ENCODE data around the gene DPP10. TPM values are rescaled to one million over a fixed set of nuclear protein-coding genes. Genes with fewer than 3 reads are reported as not detected.

The DPP10 gene
- total and polyA plus RNA-seq, 3 experiments from 2014 or later, result not detected

DNA sequence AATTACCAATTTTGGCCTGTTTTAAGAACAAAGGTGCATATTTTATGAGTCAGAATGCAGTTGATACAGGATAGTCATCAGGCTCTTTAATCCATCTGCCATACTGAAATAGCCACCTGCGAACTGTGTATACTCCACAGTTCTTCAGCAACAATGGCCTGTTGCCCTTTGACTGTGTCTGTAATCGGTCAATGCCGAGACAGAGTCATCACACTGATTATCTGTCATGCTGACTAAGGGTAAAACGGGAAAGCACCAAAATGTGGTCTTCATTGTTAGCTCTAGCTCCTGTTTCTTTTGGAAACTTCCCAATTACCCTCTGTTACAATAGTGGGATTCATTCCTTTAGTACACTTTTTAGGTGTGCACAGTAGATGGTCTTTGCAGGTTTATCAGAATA lies 871.7 kb downstream of the DPP10 start:
- Mint-ChIP-seq H3K4me3 (no peak overlapping the region), H3K27me3 (no peaks in the 10 kb centered on the region), H3K4me1 (no peaks in the 10 kb centered on the region), H3K9me3 (peaks cover 3 to 20% (median 7%) of the 10 kb centered on the region in 5 donors), H3K27ac (no peak overlapping the region), H3K36me3 (no peaks in the 10 kb centered on the region)
- Histone ChIP-seq H3K36me3 (ENCODE audit: insufficient read depth, low read length) (no peaks in the 10 kb centered on the region), H3K27me3 (ENCODE audit: insufficient read depth, low read length, poor library complexity, severe bottlenecking) (no peaks in the 10 kb centered on the region), H3K9me3 (ENCODE audit: low read length) (no peaks in the 10 kb centered on the region), H3K4me3 (ENCODE audit: low read length) (no peak overlapping the region), H3K4me1 (ENCODE audit: insufficient read depth, low read length) (no peaks in the 10 kb centered on the region), H3K27ac (ENCODE audit: low read depth, low read length) (no peak overlapping the region)
- ChIA-PET POLR2A (no interaction called here), CTCF (no interaction called here)
- no peak for DNase-seq

DNA sequence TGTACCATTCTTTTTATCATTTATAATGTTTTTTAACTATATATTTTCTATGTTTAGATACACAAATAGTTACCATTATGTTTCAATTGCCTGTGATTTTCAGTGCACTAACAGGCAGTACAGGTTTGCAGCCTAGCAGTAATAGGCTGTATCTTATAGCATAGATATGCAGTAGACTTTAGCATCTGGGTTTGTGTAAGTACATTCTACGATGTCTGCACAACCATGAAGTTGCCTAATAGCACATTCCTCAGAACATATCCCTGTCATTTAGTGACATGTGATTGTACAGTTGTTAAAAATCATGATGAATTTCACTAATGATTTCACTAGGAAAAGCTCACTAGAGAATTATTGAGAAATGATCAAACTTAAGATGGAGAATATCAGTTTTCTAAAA lies 884.6 kb downstream of the DPP10 start:
- Histone ChIP-seq H3K9me3 (ENCODE audit: low read length) (no peaks in the 10 kb centered on the region), H3K36me3 (ENCODE audit: insufficient read depth, low read length) (no peaks in the 10 kb centered on the region), H3K4me3 (ENCODE audit: low read length) (no peak overlapping the region), H3K27ac (ENCODE audit: low read depth, low read length) (no peak overlapping the region), H3K4me1 (ENCODE audit: insufficient read depth, low read length) (no peaks in the 10 kb centered on the region), H3K27me3 (ENCODE audit: insufficient read depth, low read length, poor library complexity, severe bottlenecking) (no peaks in the 10 kb centered on the region)
- Mint-ChIP-seq H3K27ac (no peak overlapping the region), H3K27me3 (no peaks in the 10 kb centered on the region), H3K9me3 (peaks cover 0 to 22% (median 11%) of the 10 kb centered on the region in 5 donors), H3K36me3 (no peaks in the 10 kb centered on the region), H3K4me3 (no peak overlapping the region), H3K4me1 (no peaks in the 10 kb centered on the region)
- CTCF ChIA-PET, result no interaction called here
- POLR2A ChIA-PET, result no interaction called here
- DNase-seq, result no peak

DNA sequence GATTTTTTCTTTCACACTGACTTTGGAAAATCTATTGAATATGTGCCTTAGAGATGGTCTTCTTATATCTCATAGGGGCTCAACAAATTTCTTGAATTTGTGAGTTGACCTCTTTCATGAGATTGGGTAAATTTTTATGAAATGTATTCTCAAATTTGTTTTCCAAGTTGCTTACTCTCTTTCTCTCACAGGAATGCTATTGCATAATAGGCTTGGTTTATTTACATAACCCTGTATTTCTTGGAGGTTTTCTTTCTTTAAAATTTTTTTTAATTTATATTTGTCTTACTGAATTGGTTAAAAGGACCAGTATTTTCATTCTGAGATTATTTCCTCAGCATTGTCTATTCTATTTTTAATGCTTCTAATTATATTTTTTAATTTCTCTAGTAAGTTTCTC lies 917.1 kb downstream of the DPP10 start:
- no peak for DNase-seq
- Mint-ChIP-seq H3K27me3 (no peaks in the 10 kb centered on the region), H3K36me3 (no peaks in the 10 kb centered on the region), H3K4me1 (no peaks in the 10 kb centered on the region), H3K4me3 (no peak overlapping the region), H3K9me3 (peaks cover 12 to 44% (median 27%) of the 10 kb centered on the region in 5 donors), H3K27ac (no peak overlapping the region)
- ChIA-PET POLR2A (no interaction called here), CTCF (no interaction called here)
- H3K27ac ChIP-seq (ENCODE audit: low read depth, low read length), result no peak overlapping the region
- no peaks in the 10 kb centered on the region for H3K4me1 ChIP-seq (ENCODE audit: insufficient read depth, low read length)
- H3K36me3 ChIP-seq (ENCODE audit: insufficient read depth, low read length), result no peaks in the 10 kb centered on the region
- H3K9me3 ChIP-seq (ENCODE audit: low read length), result no peaks in the 10 kb centered on the region
- H3K27me3 ChIP-seq (ENCODE audit: insufficient read depth, low read length, poor library complexity, severe bottlenecking), result no peaks in the 10 kb centered on the region
- H3K4me3 ChIP-seq (ENCODE audit: low read length), result no peak overlapping the region

DNA sequence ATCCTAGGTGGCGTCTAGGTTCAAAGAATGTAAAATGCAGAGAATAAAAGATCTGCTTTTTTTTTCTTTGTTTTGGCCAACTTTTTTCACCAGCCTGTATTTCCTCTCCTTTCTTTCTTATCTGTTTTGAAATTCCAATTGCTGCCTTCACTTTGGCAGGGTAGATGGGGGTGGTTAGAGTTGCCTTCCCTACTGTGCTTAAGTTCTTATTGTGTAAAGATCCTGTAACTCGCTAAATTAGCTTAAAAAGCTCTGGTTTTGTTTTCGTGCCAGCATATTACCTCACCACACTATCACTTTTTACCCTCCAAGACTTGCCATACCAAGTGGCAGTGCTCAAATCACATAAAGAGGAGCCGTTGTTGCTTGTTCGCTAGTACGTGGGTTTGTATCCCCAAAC lies 921.7 kb downstream of the DPP10 start:
- Histone ChIP-seq H3K36me3 (ENCODE audit: insufficient read depth, low read length) (no peaks in the 10 kb centered on the region), H3K4me3 (ENCODE audit: low read length) (no peak overlapping the region), H3K9me3 (ENCODE audit: low read length) (no peaks in the 10 kb centered on the region), H3K27me3 (ENCODE audit: insufficient read depth, low read length, poor library complexity, severe bottlenecking) (no peaks in the 10 kb centered on the region), H3K27ac (ENCODE audit: low read depth, low read length) (no peak overlapping the region), H3K4me1 (ENCODE audit: insufficient read depth, low read length) (no peaks in the 10 kb centered on the region)
- ChIA-PET CTCF (no interaction called here), POLR2A (no interaction called here)
- no peak overlapping the region for H3K27ac Mint-ChIP-seq
- H3K9me3 Mint-ChIP-seq, result peaks cover 9 to 19% (median 14%) of the 10 kb centered on the region in 5 donors
- H3K27me3 Mint-ChIP-seq, result no peaks in the 10 kb centered on the region
- no peaks in the 10 kb centered on the region for H3K4me1 Mint-ChIP-seq
- H3K4me3 Mint-ChIP-seq, result no peak overlapping the region
- no peaks in the 10 kb centered on the region for H3K36me3 Mint-ChIP-seq
- no peak for DNase-seq

DNA sequence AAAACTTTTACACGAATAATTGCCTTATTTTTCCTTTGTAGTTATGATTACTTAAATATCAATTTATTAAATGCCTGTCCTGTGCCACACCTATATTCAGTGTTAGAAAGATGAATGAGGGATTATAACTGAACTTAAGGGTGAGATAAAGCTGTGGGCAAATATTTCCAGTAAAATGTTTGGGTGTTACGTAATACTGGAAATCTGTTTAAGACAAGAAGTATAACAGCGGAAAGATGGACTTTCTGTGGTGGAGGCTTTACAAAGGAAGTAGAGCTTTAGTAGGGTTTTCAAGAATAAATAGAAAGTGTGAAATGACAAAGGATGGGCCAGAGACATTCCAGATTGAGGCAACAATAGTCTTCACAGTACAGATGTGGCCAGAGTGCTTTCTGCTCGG lies 927.0 kb downstream of the DPP10 start:
- H3K4me1 Mint-ChIP-seq, result no peaks in the 10 kb centered on the region
- H3K36me3 Mint-ChIP-seq, result no peaks in the 10 kb centered on the region
- CTCF ChIA-PET, result no interaction called here

DNA sequence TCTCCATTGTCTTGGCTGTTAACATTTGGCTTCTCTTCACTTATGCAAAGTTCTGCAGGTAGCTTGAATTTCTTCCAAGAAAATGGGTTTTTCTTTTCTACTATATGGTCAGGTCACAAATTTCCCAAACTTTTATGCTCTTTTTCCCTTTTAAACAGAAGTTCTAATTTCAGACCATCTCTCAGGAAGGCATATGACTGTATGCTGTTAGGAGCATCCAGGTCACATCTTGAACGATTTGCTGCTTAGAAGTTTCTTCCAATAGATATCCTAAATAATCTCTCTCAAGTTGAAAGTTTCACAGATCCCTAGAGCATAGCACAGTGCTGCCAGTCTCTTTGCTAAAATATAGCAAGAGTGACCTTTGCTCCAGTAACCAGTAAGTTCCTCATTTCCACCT lies 932.5 kb downstream of the DPP10 start:
- CTCF ChIA-PET, result no interaction called here
- Mint-ChIP-seq H3K27me3 (no peaks in the 10 kb centered on the region), H3K36me3 (no peaks in the 10 kb centered on the region), H3K4me1 (no peaks in the 10 kb centered on the region), H3K4me3 (no peak overlapping the region), H3K9me3 (peaks cover 31 to 43% (median 37%) of the 10 kb centered on the region in 5 donors), H3K27ac (no peak overlapping the region)
- Histone ChIP-seq H3K27ac (ENCODE audit: low read depth, low read length) (no peak overlapping the region), H3K4me1 (ENCODE audit: insufficient read depth, low read length) (no peaks in the 10 kb centered on the region), H3K36me3 (ENCODE audit: insufficient read depth, low read length) (no peaks in the 10 kb centered on the region), H3K4me3 (ENCODE audit: low read length) (no peak overlapping the region), H3K27me3 (ENCODE audit: insufficient read depth, low read length, poor library complexity, severe bottlenecking) (no peaks in the 10 kb centered on the region), H3K9me3 (ENCODE audit: low read length) (peaks cover 16% of the 10 kb centered on the region)
- POLR2A ChIA-PET, result no interaction called here
- no peak for DNase-seq

More for the DNA sequence above, 927.0 kb downstream of the DPP10 start:
- no peak for DNase-seq
- no peak overlapping the region for H3K27ac ChIP-seq (ENCODE audit: low read depth, low read length)
- Mint-ChIP-seq H3K27ac (no peak overlapping the region), H3K27me3 (no peaks in the 10 kb centered on the region), H3K4me3 (no peak overlapping the region), H3K9me3 (peaks cover 17 to 45% (median 22%) of the 10 kb centered on the region in 5 donors)
- no peaks in the 10 kb centered on the region for H3K36me3 ChIP-seq (ENCODE audit: insufficient read depth, low read length)
- POLR2A ChIA-PET, result no interaction called here
- H3K4me3 ChIP-seq (ENCODE audit: low read length), result no peak overlapping the region
- H3K27me3 ChIP-seq (ENCODE audit: insufficient read depth, low read length, poor library complexity, severe bottlenecking), result no peaks in the 10 kb centered on the region
- H3K9me3 ChIP-seq (ENCODE audit: low read length), result peaks cover 4% of the 10 kb centered on the region
- no peaks in the 10 kb centered on the region for H3K4me1 ChIP-seq (ENCODE audit: insufficient read depth, low read length)

DNA sequence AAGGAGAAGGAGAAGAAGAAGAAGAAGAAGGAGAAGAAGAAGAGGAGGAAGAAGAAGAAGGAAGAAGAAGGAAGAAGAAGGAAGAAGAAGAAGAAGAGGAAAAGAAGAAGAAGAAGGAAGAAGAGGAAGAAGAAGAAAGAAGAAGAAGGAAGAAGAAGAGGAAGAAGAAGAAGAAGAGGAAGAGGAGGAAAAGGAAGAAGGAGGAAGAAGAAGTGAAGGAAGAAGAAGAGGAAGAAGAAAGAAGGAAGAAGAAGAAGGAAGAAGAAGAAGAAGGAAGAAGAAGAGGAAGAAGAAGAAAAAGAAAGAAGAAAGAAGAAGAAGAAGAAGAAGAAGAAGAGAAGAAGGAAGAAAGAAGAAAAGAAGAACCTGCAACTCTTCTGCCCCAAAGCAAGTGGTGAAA lies 942.0 kb downstream of the DPP10 start:
- ChIA-PET CTCF (no interaction called here), POLR2A (no interaction called here)
- Mint-ChIP-seq H3K4me1 (no peaks in the 10 kb centered on the region), H3K36me3 (no peaks in the 10 kb centered on the region), H3K27ac (no peak overlapping the region), H3K27me3 (no peaks in the 10 kb centered on the region), H3K9me3 (peaks cover 17 to 35% (median 19%) of the 10 kb centered on the region in 5 donors), H3K4me3 (no peak overlapping the region)
- no peak for DNase-seq
- H3K27ac ChIP-seq (ENCODE audit: low read depth, low read length), result no peak overlapping the region
- no peaks in the 10 kb centered on the region for H3K36me3 ChIP-seq (ENCODE audit: insufficient read depth, low read length)
- no peaks in the 10 kb centered on the region for H3K27me3 ChIP-seq (ENCODE audit: insufficient read depth, low read length, poor library complexity, severe bottlenecking)
- H3K4me1 ChIP-seq (ENCODE audit: insufficient read depth, low read length), result no peaks in the 10 kb centered on the region
- no peaks in the 10 kb centered on the region for H3K9me3 ChIP-seq (ENCODE audit: low read length)
- H3K4me3 ChIP-seq (ENCODE audit: low read length), result no peak overlapping the region

DNA sequence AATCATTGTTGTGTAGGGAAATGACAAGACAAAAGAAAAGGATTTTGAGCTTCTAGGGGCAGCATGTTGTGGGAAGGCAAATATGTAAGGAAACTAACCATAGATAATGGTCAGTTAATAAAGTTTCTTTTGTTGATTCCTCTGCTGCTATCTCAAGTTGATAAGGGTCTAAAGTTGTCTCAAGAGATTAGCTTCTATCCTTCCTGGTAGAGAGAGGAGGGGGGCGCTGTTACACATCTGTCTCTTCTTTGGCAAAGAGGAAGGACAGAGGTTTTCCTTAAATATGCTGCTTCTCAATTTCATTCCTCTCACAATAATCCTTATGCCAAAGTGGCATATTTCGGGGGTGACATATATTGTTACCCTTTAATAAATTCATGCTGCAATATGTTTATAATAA lies 944.0 kb downstream of the DPP10 start:
- Histone ChIP-seq H3K36me3 (ENCODE audit: insufficient read depth, low read length) (no peaks in the 10 kb centered on the region), H3K9me3 (ENCODE audit: low read length) (no peaks in the 10 kb centered on the region), H3K4me3 (ENCODE audit: low read length) (no peak overlapping the region), H3K27ac (ENCODE audit: low read depth, low read length) (no peak overlapping the region), H3K27me3 (ENCODE audit: insufficient read depth, low read length, poor library complexity, severe bottlenecking) (no peaks in the 10 kb centered on the region), H3K4me1 (ENCODE audit: insufficient read depth, low read length) (no peaks in the 10 kb centered on the region)
- no peaks in the 10 kb centered on the region for H3K27me3 Mint-ChIP-seq
- H3K27ac Mint-ChIP-seq, result no peak overlapping the region
- H3K36me3 Mint-ChIP-seq, result no peaks in the 10 kb centered on the region
- DNase-seq, result no peak
- POLR2A ChIA-PET, result no interaction called here
- peaks cover 8 to 20% (median 16%) of the 10 kb centered on the region in 5 donors for H3K9me3 Mint-ChIP-seq
- H3K4me3 Mint-ChIP-seq, result no peak overlapping the region
- no peaks in the 10 kb centered on the region for H3K4me1 Mint-ChIP-seq
- CTCF ChIA-PET, result no interaction called here

DNA sequence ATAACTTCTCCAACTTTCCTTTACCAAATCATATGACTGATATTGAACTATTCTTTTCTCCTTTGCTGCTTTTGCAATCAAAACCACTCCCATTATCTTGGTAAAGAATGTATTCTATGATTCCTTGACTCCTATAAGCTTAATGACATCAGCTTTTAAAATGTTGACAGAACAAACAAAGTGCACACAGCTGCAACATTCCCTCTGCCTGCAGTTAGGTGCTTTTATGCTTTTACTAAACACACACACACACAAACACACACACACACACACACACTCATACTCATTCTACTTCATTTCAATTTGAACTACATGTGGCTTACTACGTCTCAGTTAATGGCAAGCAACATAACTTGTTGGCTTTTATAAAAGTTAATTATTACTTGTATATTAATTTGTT lies 946.6 kb downstream of the DPP10 start:
- DNase-seq, result no peak
- H3K4me3 ChIP-seq (ENCODE audit: low read length), result no peak overlapping the region
- H3K36me3 Mint-ChIP-seq, result no peaks in the 10 kb centered on the region
- no peaks in the 10 kb centered on the region for H3K27me3 ChIP-seq (ENCODE audit: insufficient read depth, low read length, poor library complexity, severe bottlenecking)
- H3K36me3 ChIP-seq (ENCODE audit: insufficient read depth, low read length), result no peaks in the 10 kb centered on the region
- no peaks in the 10 kb centered on the region for H3K9me3 ChIP-seq (ENCODE audit: low read length)
- H3K27me3 Mint-ChIP-seq, result no peaks in the 10 kb centered on the region
- no peaks in the 10 kb centered on the region for H3K4me1 Mint-ChIP-seq
- H3K27ac Mint-ChIP-seq, result no peak overlapping the region
- no peaks in the 10 kb centered on the region for H3K4me1 ChIP-seq (ENCODE audit: insufficient read depth, low read length)
- H3K4me3 Mint-ChIP-seq, result no peak overlapping the region
- CTCF ChIA-PET, result no interaction called here
- H3K27ac ChIP-seq (ENCODE audit: low read depth, low read length), result no peak overlapping the region
- peaks cover 7 to 19% (median 8%) of the 10 kb centered on the region in 5 donors for H3K9me3 Mint-ChIP-seq
- POLR2A ChIA-PET, result no interaction called here
